Thoracic aorta (tissue), 2 donors: ENCODE results near the gene HBS1L. TPM values are rescaled to one million over a fixed set of nuclear protein-coding genes. Genes with fewer than 3 reads are reported as not detected.

Experiments
- ATAC-seq: fragments of 150-250 bp; one replicate; pipeline ENCODE4 v1.8.0; 2017; ENCODE audit warnings: low read depth; ENCODE audit not compliant: insufficient number of reproducible peaks, low FRiP score
- DNase-seq: peaks from one replicate; pipeline ENCODE4 v3.0.0-alpha.2; 2020; ENCODE audit warnings: low spot score
- H3K27ac ChIP-seq, 2 donors: fragments of 200-600 bp; sonication (generic); 1 replicate in 1 of 2; 2 replicates in 1 of 2; pipeline ENCODE4 v1.5.1; 2016; ENCODE audit warnings: mild to moderate bottlenecking in 2 of 2, moderate library complexity in 2 of 2
- H3K27me3 ChIP-seq: fragments of 200-600 bp; sonication (generic); replicated peaks from 2 replicates; pipeline ENCODE4 v1.6.0; 2016; ENCODE audit warnings: mild to moderate bottlenecking; ENCODE audit not compliant: insufficient read depth
- H3K36me3 ChIP-seq: fragments of 200-600 bp; sonication (generic); one replicate; pipeline ENCODE4 v1.5.1; 2016
- H3K4me1 ChIP-seq, 2 donors: fragments of 200-600 bp; sonication (generic); 1 replicate in 1 of 2; 2 replicates in 1 of 2; pipeline versions ENCODE4 v1.5.1 to v1.6.0; 2016; ENCODE audit warnings: low read depth in 2 of 2, mild to moderate bottlenecking in 1 of 2; ENCODE audit not compliant: control insufficient read depth in 1 of 2
- H3K4me3 ChIP-seq: fragments of 200-600 bp; sonication (generic); 2 replicates; pipeline ENCODE4 v1.5.1; 2016; ENCODE audit warnings: mild to moderate bottlenecking
- H3K9me3 ChIP-seq: fragments of 200-600 bp; sonication (generic); 2 replicates; pipeline ENCODE4 v1.5.1; 2016
- total RNA-seq, 2 donors: library from RNA; depleted of rRNA; stranded (reverse); fragments of >200 nt; gene quantifications; one replicate each; pipeline versions ENCODE4 v1.1.0 to v1.2.3, GENCODE V29; 2016
- TF ChIP-seq, protein P1 (sequence below): fragments of 200-600 bp; sonication (generic); IDR thresholded peaks from one replicate; pipeline ENCODE4 v1.5.1; 2019; ENCODE audit warnings: antibody characterized with exemption

Gene HBS1L
- total RNA-seq, 2 donors from 2014 or later, result 42.5 to 48.5 TPM

GRCh38 chr6:134918418-134918961, 136.1 kb downstream of the HBS1L start:
- H3K27me3 ChIP-seq, result no peaks in the 10 kb centered on the region
- H3K4me1 ChIP-seq, result no peaks in the 10 kb centered on the region
- DNase-seq, result no peak
- no peak for ATAC-seq
- TF ChIP-seq, protein P1, sequence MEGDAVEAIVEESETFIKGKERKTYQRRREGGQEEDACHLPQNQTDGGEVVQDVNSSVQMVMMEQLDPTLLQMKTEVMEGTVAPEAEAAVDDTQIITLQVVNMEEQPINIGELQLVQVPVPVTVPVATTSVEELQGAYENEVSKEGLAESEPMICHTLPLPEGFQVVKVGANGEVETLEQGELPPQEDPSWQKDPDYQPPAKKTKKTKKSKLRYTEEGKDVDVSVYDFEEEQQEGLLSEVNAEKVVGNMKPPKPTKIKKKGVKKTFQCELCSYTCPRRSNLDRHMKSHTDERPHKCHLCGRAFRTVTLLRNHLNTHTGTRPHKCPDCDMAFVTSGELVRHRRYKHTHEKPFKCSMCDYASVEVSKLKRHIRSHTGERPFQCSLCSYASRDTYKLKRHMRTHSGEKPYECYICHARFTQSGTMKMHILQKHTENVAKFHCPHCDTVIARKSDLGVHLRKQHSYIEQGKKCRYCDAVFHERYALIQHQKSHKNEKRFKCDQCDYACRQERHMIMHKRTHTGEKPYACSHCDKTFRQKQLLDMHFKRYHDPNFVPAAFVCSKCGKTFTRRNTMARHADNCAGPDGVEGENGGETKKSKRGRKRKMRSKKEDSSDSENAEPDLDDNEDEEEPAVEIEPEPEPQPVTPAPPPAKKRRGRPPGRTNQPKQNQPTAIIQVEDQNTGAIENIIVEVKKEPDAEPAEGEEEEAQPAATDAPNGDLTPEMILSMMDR, result no peak
- H3K36me3 ChIP-seq, result no peaks in the 10 kb centered on the region
- no peak overlapping the region for H3K4me3 ChIP-seq
- no peak overlapping the region for H3K27ac ChIP-seq
- H3K9me3 ChIP-seq, result no peaks in the 10 kb centered on the region

GRCh38 chr6:134911547-134911946, 143.1 kb downstream of the HBS1L start:
- Histone ChIP-seq H3K4me3 (no peak overlapping the region), H3K9me3 (no peaks in the 10 kb centered on the region), H3K4me1 (peaks cover 11 to 31% of the 10 kb centered on the region in 2 donors), H3K27me3 (no peaks in the 10 kb centered on the region), H3K36me3 (no peaks in the 10 kb centered on the region), H3K27ac (no peak overlapping the region)
- DNase-seq (no peak), ATAC-seq (no peak)
- TF ChIP-seq, protein P1, result no peak

DNA sequence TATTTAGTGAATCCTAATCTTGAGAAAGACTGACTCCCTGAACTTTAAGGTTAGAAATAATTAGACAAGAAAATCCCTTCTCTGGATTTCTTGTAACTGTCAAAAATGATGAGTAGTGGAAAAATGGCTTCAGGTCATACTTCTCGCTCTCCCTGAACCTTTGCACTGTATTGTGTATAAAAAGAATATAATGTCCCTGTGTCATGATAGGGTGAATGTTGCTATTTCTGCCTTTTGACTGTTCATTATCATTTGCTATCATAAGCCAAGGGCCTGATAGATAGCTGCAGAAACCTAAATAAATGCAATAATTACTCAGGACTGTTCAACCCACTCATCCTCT, 144.1 kb downstream of the HBS1L start:
- ATAC-seq, result no peak
- H3K36me3 ChIP-seq, result no peaks in the 10 kb centered on the region
- no peaks in the 10 kb centered on the region for H3K9me3 ChIP-seq
- H3K27me3 ChIP-seq, result no peaks in the 10 kb centered on the region
- TF ChIP-seq, protein P1, result no peak
- H3K27ac ChIP-seq, result no peak overlapping the region
- H3K4me3 ChIP-seq, result no peak overlapping the region
- peaks cover 11 to 31% of the 10 kb centered on the region in 2 donors for H3K4me1 ChIP-seq
- no peak for DNase-seq

Other genes starting within 250 kb of the HBS1L start
- 1 to 10 TPM in 1 of 2 donors, under 1 TPM in 1; 0.42 to 5.8 TPM for gene ALDH8A1, start 104.7 kb downstream of the HBS1L start, total RNA-seq
- not detected for gene MYB, start 126.5 kb upstream of the HBS1L start, total RNA-seq